T-helper 1 cell treated with Interleukin-12 subunit alpha and Interleukin-12 subunit beta and Interleukin-4 antibody, amounts not matched to agents 30 μg/mL and 1 μg/mL, for 36 hours (primary cell): Measurements from ENCODE around the gene DRC3.
"Not testable (repeated sequence)": the region's sequence is repeated elsewhere in the genome, so short reads cannot be mapped to it uniquely, and the experiment has no call there.

Experiments used
- H3K27ac Mint-ChIP-seq: one replicate; pipeline ENCODE4 v1.8.0; 2021; ENCODE audit warnings: mild to moderate bottlenecking, mixed read lengths
- H3K27me3 Mint-ChIP-seq: one replicate; pipeline ENCODE4 v1.8.0; 2021; ENCODE audit warnings: low read depth, mixed read lengths
- H3K36me3 Mint-ChIP-seq: one replicate; pipeline ENCODE4 v1.8.0; 2021; ENCODE audit warnings: low read depth, mixed read lengths
- H3K4me1 Mint-ChIP-seq: one replicate; pipeline ENCODE4 v1.8.0; 2021; ENCODE audit warnings: low read depth, mixed read lengths
- H3K4me3 Mint-ChIP-seq: one replicate; pipeline ENCODE4 v1.8.0; 2021; ENCODE audit warnings: mild to moderate bottlenecking, moderate library complexity, mixed read lengths
- H3K9me3 Mint-ChIP-seq: one replicate; pipeline ENCODE4 v1.8.0; 2021; ENCODE audit warnings: mixed read lengths

The DRC3 gene

DNA sequence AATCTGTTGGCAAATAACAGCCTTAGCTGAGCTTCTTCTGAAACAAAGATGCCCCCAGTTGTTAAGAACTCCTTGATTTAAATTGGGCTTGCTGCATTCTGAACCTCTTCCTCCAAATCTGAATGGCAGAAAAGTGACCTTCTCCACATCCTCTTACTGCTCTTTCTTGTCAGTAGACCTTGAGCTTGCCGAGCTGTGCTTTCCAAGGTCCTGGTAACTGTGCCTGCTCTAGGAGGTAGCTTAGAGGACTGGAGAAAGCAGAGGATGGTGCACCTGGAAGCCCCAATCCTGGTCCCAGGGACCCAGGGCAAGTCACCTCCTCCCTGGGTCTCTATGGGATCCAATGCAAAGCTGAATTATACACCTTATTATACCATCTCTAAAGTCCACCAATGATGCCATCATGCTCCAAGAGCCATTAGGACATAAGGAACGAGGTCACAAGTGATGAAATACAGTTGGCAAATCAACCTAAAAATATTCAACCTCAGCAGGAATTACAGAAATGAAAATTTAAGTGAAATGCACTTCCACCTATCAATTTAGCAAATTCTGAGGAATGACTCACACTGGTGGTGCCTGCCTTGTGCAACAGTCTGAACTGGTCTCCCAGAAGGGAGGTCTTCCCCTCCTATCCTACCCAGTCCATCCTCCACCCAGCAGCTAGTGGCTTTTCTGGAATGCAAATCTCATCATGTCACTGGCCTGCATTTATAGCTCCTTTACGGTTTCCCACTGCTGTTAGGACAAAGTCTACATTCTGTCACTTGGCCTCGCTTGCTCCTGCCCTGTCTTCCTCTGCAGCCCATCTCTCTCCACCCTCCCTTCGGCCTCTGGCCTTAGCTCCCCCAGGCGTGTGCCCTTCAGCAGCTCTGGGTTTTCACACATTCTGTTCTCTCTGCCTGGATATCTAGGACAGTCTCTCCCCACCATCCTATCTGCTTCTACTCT, 37.1 kb upstream of the DRC3 start:
- peaks cover 2% of the 10 kb centered on the region for H3K36me3 Mint-ChIP-seq
- no peak overlapping the region for H3K27ac Mint-ChIP-seq
- no peaks in the 10 kb centered on the region for H3K9me3 Mint-ChIP-seq
- H3K4me1 Mint-ChIP-seq, result peaks cover 21% of the 10 kb centered on the region
- H3K4me3 Mint-ChIP-seq, result no peak overlapping the region
- no peaks in the 10 kb centered on the region for H3K27me3 Mint-ChIP-seq

GRCh38 chr17:17937201-17937853, 35.3 kb upstream of the DRC3 start:
- H3K4me3 Mint-ChIP-seq, result no peak overlapping the region
- no peaks in the 10 kb centered on the region for H3K9me3 Mint-ChIP-seq
- H3K36me3 Mint-ChIP-seq, result peaks cover 2% of the 10 kb centered on the region
- no peak overlapping the region for H3K27ac Mint-ChIP-seq
- no peaks in the 10 kb centered on the region for H3K27me3 Mint-ChIP-seq
- H3K4me1 Mint-ChIP-seq, result peaks cover 21% of the 10 kb centered on the region

- peaks cover 2% of the 10 kb centered on the region for H3K36me3 Mint-ChIP-seq
- H3K27ac Mint-ChIP-seq, result no peak overlapping the region
- H3K4me3 Mint-ChIP-seq, result no peak overlapping the region
- no peaks in the 10 kb centered on the region for H3K27me3 Mint-ChIP-seq
- no peaks in the 10 kb centered on the region for H3K9me3 Mint-ChIP-seq
- H3K4me1 Mint-ChIP-seq, result peaks cover 21% of the 10 kb centered on the region
Measured at GRCh38 chr17:17937958-17938357, 34.7 kb upstream of the DRC3 start.

DNA sequence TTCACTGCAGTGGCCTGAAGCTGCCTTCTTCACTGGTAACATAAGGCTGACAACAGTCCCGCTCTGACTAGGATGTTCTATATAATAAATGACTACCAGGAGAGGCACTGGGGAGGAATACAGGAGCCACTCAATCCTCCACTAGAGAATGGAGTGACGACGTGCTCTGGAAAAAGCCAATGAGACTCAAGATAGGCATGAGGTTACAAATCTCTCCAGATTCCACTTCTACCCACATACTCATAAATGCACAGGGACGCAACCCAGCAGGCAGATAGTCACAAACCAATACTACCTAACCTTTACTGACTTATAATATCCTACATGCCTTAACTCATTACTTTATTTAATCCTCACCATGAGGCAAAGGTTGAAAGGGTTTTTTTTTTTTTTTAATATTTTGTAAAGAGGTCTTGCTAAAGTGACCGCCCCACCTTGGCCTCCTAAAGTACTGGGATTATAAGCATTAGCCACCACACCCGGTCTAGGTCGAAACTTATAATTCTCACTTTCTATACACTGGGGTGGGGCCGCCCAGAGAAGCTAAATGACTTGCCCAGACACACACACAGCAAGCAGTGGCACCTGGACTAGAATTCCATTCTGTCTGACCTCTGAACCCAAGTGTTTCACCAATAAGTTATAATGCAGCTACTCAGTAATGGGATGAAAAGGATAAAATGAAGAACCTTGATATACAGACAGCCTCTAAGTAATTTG, 34.1 kb upstream of the DRC3 start:
- no peak overlapping the region for H3K27ac Mint-ChIP-seq
- H3K9me3 Mint-ChIP-seq, result no peaks in the 10 kb centered on the region
- no peak overlapping the region for H3K4me3 Mint-ChIP-seq
- H3K36me3 Mint-ChIP-seq, result peaks cover 2% of the 10 kb centered on the region
- peaks cover 27% of the 10 kb centered on the region for H3K4me1 Mint-ChIP-seq
- no peaks in the 10 kb centered on the region for H3K27me3 Mint-ChIP-seq

DNA sequence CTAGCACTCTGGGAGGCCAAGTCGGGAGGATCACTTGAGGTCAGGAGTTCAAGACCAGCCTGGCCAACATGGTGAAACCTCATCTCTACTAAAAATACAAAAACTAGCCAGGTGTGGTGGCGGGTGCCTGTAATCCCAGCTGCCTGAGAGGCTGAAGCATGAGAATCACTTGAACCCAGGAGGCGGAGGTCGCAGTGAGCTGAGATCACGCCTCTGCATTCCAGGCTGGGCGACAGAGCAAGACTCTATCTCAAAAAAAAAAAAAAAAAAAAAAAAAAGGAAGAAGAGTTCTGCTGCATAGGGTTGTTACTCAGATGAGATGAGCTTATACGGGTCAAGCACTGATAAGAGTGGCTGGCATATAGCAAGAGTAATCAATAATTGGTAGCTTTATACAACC, 32.7 kb upstream of the DRC3 start:
- not testable (repeated sequence) for H3K9me3 Mint-ChIP-seq, H3K36me3 Mint-ChIP-seq, H3K4me3 Mint-ChIP-seq, H3K27ac Mint-ChIP-seq, H3K27me3 Mint-ChIP-seq
- H3K4me1 Mint-ChIP-seq, result peaks cover 31% of the 10 kb centered on the region

- Mint-ChIP-seq H3K36me3 (peaks cover 3% of the 10 kb centered on the region), H3K4me3 (no peak overlapping the region), H3K27ac (no peak overlapping the region), H3K27me3 (no peaks in the 10 kb centered on the region), H3K9me3 (no peaks in the 10 kb centered on the region), H3K4me1 (peaks cover 26% of the 10 kb centered on the region)
Measured at GRCh38 chr17:17940441-17940911, 32.2 kb upstream of the DRC3 start.

- H3K27me3 Mint-ChIP-seq, result no peaks in the 10 kb centered on the region
- H3K36me3 Mint-ChIP-seq, result peaks cover 2% of the 10 kb centered on the region
- no peak overlapping the region for H3K27ac Mint-ChIP-seq
- H3K4me3 Mint-ChIP-seq, result no peak overlapping the region
- peaks cover 21% of the 10 kb centered on the region for H3K4me1 Mint-ChIP-seq
- H3K9me3 Mint-ChIP-seq, result no peaks in the 10 kb centered on the region
Measured at GRCh38 chr17:17941015-17941414, 31.6 kb upstream of the DRC3 start.

DNA sequence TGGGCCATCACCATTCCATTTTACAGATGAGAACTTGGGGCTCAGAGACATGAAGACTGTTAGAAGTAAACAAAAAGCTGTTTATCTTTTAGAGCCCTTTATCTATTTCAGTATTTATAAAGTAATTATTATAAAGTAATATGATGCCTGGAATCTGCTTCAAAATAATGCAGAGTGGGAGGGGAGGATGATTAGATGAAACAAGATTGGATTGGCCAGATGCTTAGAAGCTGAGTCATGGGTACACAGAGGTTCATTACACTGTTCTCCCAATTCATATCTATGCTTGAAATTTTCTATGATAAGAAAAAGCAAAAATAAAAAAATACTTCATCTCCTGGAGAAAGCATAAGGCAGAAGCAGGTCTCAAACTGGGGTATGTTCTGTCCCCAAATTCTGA, 29.8 kb upstream of the DRC3 start:
- Mint-ChIP-seq H3K4me3 (no peak overlapping the region), H3K4me1 (peaks cover 14% of the 10 kb centered on the region), H3K9me3 (no peaks in the 10 kb centered on the region), H3K36me3 (peaks cover 2% of the 10 kb centered on the region), H3K27ac (no peak overlapping the region), H3K27me3 (no peaks in the 10 kb centered on the region)

DNA sequence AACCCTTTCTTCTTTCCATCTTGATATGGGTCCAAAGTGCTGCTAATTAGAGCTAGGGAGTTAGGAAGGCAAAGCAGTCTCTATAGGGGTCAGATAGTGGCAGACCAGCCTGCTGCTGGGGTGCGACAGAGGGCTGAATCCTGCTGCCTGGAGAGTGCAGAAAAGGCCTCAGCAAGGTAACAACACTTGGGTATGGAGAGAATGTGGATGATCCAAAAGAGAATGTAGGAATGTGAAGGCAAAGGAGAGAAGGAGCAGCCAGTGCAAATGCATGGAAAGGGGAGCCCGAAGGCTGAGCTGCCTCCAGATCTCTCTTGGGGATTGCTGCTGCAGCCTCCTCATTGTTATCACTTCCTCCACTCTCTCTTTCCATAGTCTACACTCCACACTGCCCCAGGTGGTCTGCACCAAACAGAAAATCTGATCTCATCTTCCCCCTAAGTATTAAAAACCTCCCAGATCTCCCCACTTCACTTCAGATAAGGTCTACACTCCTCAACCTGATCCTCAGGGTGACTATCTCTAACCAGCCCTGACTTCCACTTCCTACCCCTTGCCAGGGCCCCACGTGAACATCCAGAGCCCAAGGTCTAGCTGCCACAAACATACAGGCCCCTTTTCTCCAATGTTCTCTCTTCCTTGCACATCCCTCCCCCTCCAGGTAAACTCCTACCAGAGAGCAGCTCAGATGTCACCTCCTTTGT, 29.2 kb upstream of the DRC3 start:
- Mint-ChIP-seq H3K9me3 (no peaks in the 10 kb centered on the region), H3K4me1 (peaks cover 12% of the 10 kb centered on the region), H3K4me3 (no peak overlapping the region), H3K27me3 (no peaks in the 10 kb centered on the region), H3K27ac (no peak overlapping the region), H3K36me3 (peaks cover 2% of the 10 kb centered on the region)

DNA sequence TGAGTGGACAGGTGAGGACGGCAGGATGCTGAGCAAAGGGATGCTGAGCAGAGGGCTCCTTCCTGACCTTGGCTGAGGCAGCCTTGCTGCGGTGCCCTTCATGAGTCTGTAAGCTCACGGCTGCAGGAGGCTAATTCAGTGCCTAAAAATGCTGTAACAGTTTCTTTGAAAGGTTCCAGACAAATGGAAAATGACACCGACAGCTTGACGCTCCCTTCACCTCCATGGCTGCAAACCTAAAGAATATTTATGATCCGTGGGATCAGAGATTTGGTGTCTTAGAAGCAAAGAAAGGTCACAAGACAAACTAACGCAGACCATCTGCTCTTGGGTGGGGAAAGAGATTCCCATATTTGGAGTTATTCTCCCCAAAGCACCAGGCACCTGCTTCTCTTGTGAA, 28.4 kb upstream of the DRC3 start:
- Mint-ChIP-seq H3K36me3 (peaks cover 2% of the 10 kb centered on the region), H3K27ac (no peak overlapping the region), H3K4me3 (no peak overlapping the region), H3K9me3 (no peaks in the 10 kb centered on the region), H3K27me3 (no peaks in the 10 kb centered on the region), H3K4me1 (peaks cover 12% of the 10 kb centered on the region)

GRCh38 chr17:17944743-17945142, 27.9 kb upstream of the DRC3 start:
- Mint-ChIP-seq H3K4me1 (peaks cover 12% of the 10 kb centered on the region), H3K27me3 (no peaks in the 10 kb centered on the region), H3K36me3 (peaks cover 2% of the 10 kb centered on the region), H3K4me3 (no peak overlapping the region), H3K9me3 (no peaks in the 10 kb centered on the region), H3K27ac (no peak overlapping the region)

GRCh38 chr17:17946093-17946492, 26.6 kb upstream of the DRC3 start:
- Mint-ChIP-seq H3K36me3 (peaks cover 2% of the 10 kb centered on the region), H3K9me3 (no peaks in the 10 kb centered on the region), H3K4me3 (no peak overlapping the region), H3K4me1 (peaks cover 12% of the 10 kb centered on the region), H3K27ac (no peak overlapping the region), H3K27me3 (no peaks in the 10 kb centered on the region)

GRCh38 chr17:17947309-17947708, 25.4 kb upstream of the DRC3 start:
- no peaks in the 10 kb centered on the region for H3K9me3 Mint-ChIP-seq
- no peak overlapping the region for H3K27ac Mint-ChIP-seq
- H3K4me3 Mint-ChIP-seq, result no peak overlapping the region
- no peaks in the 10 kb centered on the region for H3K27me3 Mint-ChIP-seq
- H3K36me3 Mint-ChIP-seq, result peaks cover 2% of the 10 kb centered on the region
- peaks cover 12% of the 10 kb centered on the region for H3K4me1 Mint-ChIP-seq

DNA sequence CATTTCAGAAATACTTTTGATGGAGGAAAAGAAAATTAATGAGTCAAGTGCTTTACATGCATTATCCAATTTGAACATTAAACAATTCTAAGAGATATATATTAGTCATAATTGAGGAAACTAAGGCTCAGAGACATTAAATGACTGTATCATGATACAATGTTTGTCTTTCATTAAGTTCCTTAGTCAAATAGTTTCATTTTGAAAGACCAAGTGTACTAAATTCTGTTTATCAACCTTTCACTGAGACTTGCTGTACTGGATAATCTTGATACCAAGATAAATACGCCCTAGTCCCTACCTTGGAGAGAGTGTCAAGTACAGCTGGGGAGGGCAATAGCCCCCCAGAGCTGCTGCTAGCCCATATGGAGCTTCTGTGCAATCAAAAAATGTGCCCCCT, 24.7 kb upstream of the DRC3 start:
- no peak overlapping the region for H3K27ac Mint-ChIP-seq
- no peaks in the 10 kb centered on the region for H3K27me3 Mint-ChIP-seq
- H3K4me3 Mint-ChIP-seq, result no peak overlapping the region
- peaks cover 12% of the 10 kb centered on the region for H3K4me1 Mint-ChIP-seq
- no peaks in the 10 kb centered on the region for H3K9me3 Mint-ChIP-seq
- peaks cover 2% of the 10 kb centered on the region for H3K36me3 Mint-ChIP-seq
